HepG2 (cell line): ENCODE measurements around the gene NFE2L3. TPM values are rescaled to one million over a fixed set of nuclear protein-coding genes. Genes with fewer than 3 reads are reported as not detected.
A peak's percentile ranks its signal among the peaks of the same experiment; 100 is the strongest.

Experiments
- ATAC-seq: fragments of 200-7000 bp; cut with Tn5 transposase; 3 replicates; pipeline ENCODE4 v1.9.1; 2020; ENCODE audit warnings: mild to moderate bottlenecking, moderate library complexity
- BruUV-seq: library from RNA; stranded (reverse); fragments of 400-500 nt; replicated peaks from 2 replicates; lab custom pipeline; 2021; lab: Mats Ljungman, UMichigan
- CTCF ChIA-PET: fragments of 300-600 bp; formaldehyde crosslinking; extraction: SDS; loops from one replicate; lab custom pipeline; 2021; ENCODE audit warnings: low total read pairs, inconsistent platforms, low intra/inter-chr PET ratio; lab: Yijun Ruan, JAX
- POLR2A ChIA-PET: fragments of 350-600 bp; sonication (Branson Sonifier 250); formaldehyde crosslinking; loops from one replicate; lab custom pipeline; 2020; ENCODE audit warnings: antibody characterized with exemption, inconsistent platforms; lab: Yijun Ruan, JAX
- DNase-seq: peaks from one replicate; pipeline ENCODE4 v3.0.0-alpha.2; 2015; ENCODE audit warnings: low spot score
- FAIRE-seq: peaks from 3 replicates; lab custom pipeline; 2011; peaks lifted over from hg19 to GRCh38; lab: Jason Lieb, UNC
- H2AFZ ChIP-seq: one replicate; pipeline ENCODE4 v1.6.1; 2011; ENCODE audit warnings: low read length, inconsistent platforms
- H3K27ac ChIP-seq: fragments of 300-600 bp; 3 replicates; pipeline ENCODE4 v1.8.0; 2011; ENCODE audit warnings: mixed run types, mild to moderate bottlenecking, mixed read lengths, low read length, inconsistent platforms; ENCODE audit not compliant: insufficient read depth; ENCODE audit errors: extremely low read length
- H3K27me3 ChIP-seq, 2 experiments: fragments of 200-600 bp in 1 of 2; 2 replicates in 1 of 2; 3 replicates in 1 of 2; pipeline versions ENCODE4 v1.6.0 to v1.8.0; 2011; ENCODE audit warnings: low read length in 2 of 2, mild to moderate bottlenecking in 2 of 2, moderate library complexity in 2 of 2, inconsistent platforms in 1 of 2; ENCODE audit not compliant: insufficient read depth in 2 of 2, control insufficient read depth in 1 of 2
- H3K36me3 ChIP-seq, 2 experiments: fragments of 200-600 bp in 1 of 2; replicated peaks in 1 of 2; 2 replicates in 1 of 2; 3 replicates in 1 of 2; pipeline versions ENCODE4 v1.5.1 to v1.8.0; 2011; ENCODE audit warnings: low read length in 2 of 2, inconsistent platforms in 1 of 2; ENCODE audit not compliant: insufficient read depth in 2 of 2, control insufficient read depth in 1 of 2
- H3K4me1 ChIP-seq: 2 replicates; pipeline ENCODE4 v1.5.1; 2012; ENCODE audit warnings: low read length, inconsistent platforms; ENCODE audit not compliant: insufficient read depth
- H3K4me2 ChIP-seq: 2 replicates; pipeline ENCODE4 v1.6.0; 2011; ENCODE audit warnings: low read depth, low read length, inconsistent platforms
- H3K4me3 ChIP-seq, 3 experiments: fragments of 200-600 bp in 1 of 3; sonication (generic), shearing (Covaris generic) in 1 of 3; replicated peaks in 1 of 3; 2 replicates each; pipeline ENCODE4 v1.5.1; 2011 to 2016; ENCODE audit warnings: low read length in 3 of 3, inconsistent platforms in 2 of 3, low read depth in 2 of 3, mild to moderate bottlenecking in 2 of 3, control low read depth in 1 of 3, mixed read lengths in 1 of 3; ENCODE audit not compliant: insufficient read depth in 1 of 3
- H3K79me2 ChIP-seq: one replicate; pipeline ENCODE4 v1.6.1; 2011; ENCODE audit warnings: low read length, inconsistent platforms; ENCODE audit not compliant: insufficient read depth
- H3K9ac ChIP-seq: 2 replicates; pipeline ENCODE4 v1.6.0; 2011; ENCODE audit warnings: mild to moderate bottlenecking, low read depth, low read length, inconsistent platforms; ENCODE audit not compliant: insufficient read depth
- H3K9me3 ChIP-seq: 2 replicates; pipeline ENCODE4 v1.5.1; 2012; ENCODE audit warnings: mild to moderate bottlenecking, low read length
- H4K20me1 ChIP-seq: 2 replicates; pipeline ENCODE4 v1.6.0; 2011; ENCODE audit warnings: inconsistent platforms, mild to moderate bottlenecking, low read length, moderate library complexity; ENCODE audit not compliant: insufficient read depth
- BHLHE40 ChIP-seq: IDR thresholded peaks from 2 replicates; pipeline ENCODE4 v1.6.1; 2011; ENCODE audit warnings: low read length, improper control_type of control experiment
- BRF2 ChIP-seq: sonication (generic); formaldehyde crosslinking; IDR thresholded peaks from 2 replicates; pipeline ENCODE4 v1.8.1; 2022; ENCODE audit warnings: mild to moderate bottlenecking, missing genetic modification reagents
- CCDC6 ChIP-seq: sonication (generic); formaldehyde crosslinking; IDR thresholded peaks from 2 replicates; pipeline ENCODE4 v1.8.1; 2022; ENCODE audit warnings: mild to moderate bottlenecking, missing genetic modification reagents, moderate library complexity
- ELF1 ChIP-seq: sonication (generic); formaldehyde crosslinking; IDR thresholded peaks from 2 replicates; pipeline ENCODE4 v1.4.0; 2020; ENCODE audit warnings: missing genetic modification reagents
- ELK4 ChIP-seq: sonication (generic); formaldehyde crosslinking; IDR thresholded peaks from 2 replicates; pipeline ENCODE4 v1.9.0; 2021; ENCODE audit warnings: missing genetic modification reagents, borderline replicate concordance
- HMG20B ChIP-seq: conservative IDR thresholded peaks from 2 replicates; pipeline ENCODE4 v1.6.1; 2016; ENCODE audit warnings: missing genetic modification reagents, missing compliant biosample characterization
- NCOA2 ChIP-seq: sonication (generic); formaldehyde crosslinking; IDR thresholded peaks from 2 replicates; pipeline ENCODE4 v1.8.0; 2022; ENCODE audit warnings: inconsistent platforms
- NR2F1 ChIP-seq, 2 experiments: fragments of 450-650 bp in 1 of 2; formaldehyde crosslinking in 1 of 2; IDR thresholded peaks; 2 replicates each; pipeline versions ENCODE4 v1.5.0 to v1.6.1; 2016 to 2020; ENCODE audit warnings: mild to moderate bottlenecking in 1 of 2, missing compliant biosample characterization in 1 of 2, missing genetic modification reagents in 1 of 2, moderate library complexity in 1 of 2
- PAF1 ChIP-seq: IDR thresholded peaks from 2 replicates; pipeline ENCODE4 v1.6.1; 2016; ENCODE audit warnings: missing genetic modification reagents, missing compliant biosample characterization
- POLR2A ChIP-seq, 2 experiments: IDR thresholded peaks; 2 replicates each; pipeline ENCODE4 v1.6.1; 2011; ENCODE audit warnings: low read depth in 2 of 2, low read length in 2 of 2, mild to moderate bottlenecking in 1 of 2, moderate library complexity in 1 of 2; ENCODE audit not compliant: insufficient read depth in 1 of 2
- POLR2AphosphoS5 ChIP-seq: IDR thresholded peaks from 2 replicates; pipeline ENCODE4 v1.6.1; 2012; ENCODE audit warnings: low read depth, low read length
- POLR2G ChIP-seq: fragments of 200-400 bp; formaldehyde crosslinking; IDR thresholded peaks from 2 replicates; pipeline ENCODE4 v1.6.1; 2018; ENCODE audit warnings: mild to moderate bottlenecking, low read depth, low read length, moderate library complexity
- SNRNP70 ChIP-seq: fragments of 200-400 bp; formaldehyde crosslinking; IDR thresholded peaks from 2 replicates; pipeline ENCODE4 v1.6.1; 2017; ENCODE audit warnings: mild to moderate bottlenecking, low read depth, low read length, moderate library complexity
- SSRP1 ChIP-seq: IDR thresholded peaks from 2 replicates; pipeline ENCODE4 v1.6.1; 2016; ENCODE audit warnings: control low read depth
- ZNF484 ChIP-seq: sonication (generic); formaldehyde crosslinking; IDR thresholded peaks from 2 replicates; pipeline ENCODE4 v1.5.1; 2020; ENCODE audit warnings: mild to moderate bottlenecking, low read depth, missing genetic modification reagents, borderline replicate concordance
- ZNF546 ChIP-seq: sonication (generic); formaldehyde crosslinking; conservative IDR thresholded peaks from 2 replicates; pipeline ENCODE4 v1.8.1; 2023; ENCODE audit warnings: mild to moderate bottlenecking, missing genetic modification reagents
- ZNF562 ChIP-seq: sonication (generic); formaldehyde crosslinking; IDR thresholded peaks from 2 replicates; pipeline ENCODE4 v1.8.0; 2022; ENCODE audit warnings: missing genetic modification reagents, borderline replicate concordance
- ZNF616 ChIP-seq: sonication (generic); formaldehyde crosslinking; IDR thresholded peaks from 2 replicates; pipeline ENCODE4 v1.5.0; 2020; ENCODE audit warnings: low read depth, mild to moderate bottlenecking, missing genetic modification reagents
- ZNF670 ChIP-seq: sonication (generic); formaldehyde crosslinking; IDR thresholded peaks from 2 replicates; pipeline ENCODE4 v1.8.0; 2022; ENCODE audit warnings: mild to moderate bottlenecking, missing genetic modification reagents, borderline replicate concordance
- ZNF724P ChIP-seq: sonication (generic); formaldehyde crosslinking; IDR thresholded peaks from 2 replicates; pipeline ENCODE4 v1.8.0; 2022; ENCODE audit warnings: missing genetic modification reagents, borderline replicate concordance
- ZNF776 ChIP-seq: sonication (generic); formaldehyde crosslinking; IDR thresholded peaks from 2 replicates; pipeline ENCODE4 v1.4.0; 2020; ENCODE audit warnings: mild to moderate bottlenecking, missing genetic modification reagents
- WGBS: methylation state at CpG from one replicate; pipeline ENCODE4 v1.1.6; 2017; ENCODE audit warnings: low lambda C conversion rate; 5-methylcytosine and 5-hydroxymethylcytosine counted together
- in situ Hi-C: cut with HindIII; loops from 2 replicates; pipeline ENCODE4 v1.10.0; 2017; ENCODE audit warnings: low pct_unique_long_range_greater_than_20kb; ENCODE audit not compliant: extremely low pct_ligation_motif_present
- intact Hi-C: fragments of 100-400 bp; cut with micrococcal nuclease; formaldehyde crosslinking; loops from one replicate; pipeline ENCODE4 v1.10.0; 2022; ENCODE audit not compliant: unreplicated experiment
- polyA plus RNA-seq, 8 experiments: library from polyadenylated mRNA; depleted of rRNA in 3 of 8; stranded (reverse) in 7 of 8; unstranded in 1 of 8; fragments of >200 nt; fragmentation: Illumina TruSeq in 4 of 8; extraction: Trizol in 4 of 8; gene quantifications; 2 replicates each; pipeline versions ENCODE4 v1.2.1 to v1.2.3, GENCODE V29; 2011 to 2016; ENCODE audit warnings: low read depth in 4 of 8, missing spikeins in 1 of 8, mixed read lengths in 1 of 8; ENCODE audit not compliant: insufficient read depth in 1 of 8
- total RNA-seq, 5 experiments: library from RNA; depleted of rRNA; stranded (reverse); fragments of >200 nt; fragmentation: Illumina TruSeq; extraction: Trizol; gene quantifications; 2 replicates each; pipeline ENCODE4 v1.2.3, GENCODE V29; 2016; ENCODE audit warnings: low read depth in 1 of 5

Gene NFE2L3
- total and polyA plus RNA-seq, 2 of the 13 experiments (the other 11 are each of a cell fraction or from before 2014, with no cell fraction given): 11.4 to 19.4 TPM

- TF ChIP-seq ZNF724P (no peak), ZNF776 (CRISPR knock-in tag) (no peak), CCDC6 (CRISPR knock-in tag) (0 out of 2 replicates have a peak, but pooled peaks have one; percentile 26), ZNF616 (CRISPR knock-in tag) (no peak)
Observed at GRCh38 chr7:26187380-26188205, 35.6 kb downstream of the NFE2L3 start (continued).

- BruUV-seq: no TSS peak
- H3K9ac ChIP-seq: no peak overlapping the region
- CTCF ChIA-PET: no interaction called here
- no peak overlapping the region for H2AFZ ChIP-seq
- H3K27me3 ChIP-seq: no peaks in the 10 kb centered on the region
- FAIRE-seq (no peak), DNase-seq (no peak), ATAC-seq (peak; percentile 1)
- POLR2A ChIA-PET: interaction anchor here (1.2 to 3.4 kb wide), 6 partner anchors 9 to 36 kb away, joined by 4 to 40 read pairs (median 10); partner anchors contain the start of genes CBX3, HNRNPA2B1 and NFE2L3
- H3K79me2 ChIP-seq: peaks cover 6% of the 10 kb centered on the region
- intact Hi-C loops (no loop called here), in situ Hi-C loops (loop anchor here (10.0 kb wide), 1 partner anchor 94 kb away; no protein-coding TSS in a partner anchor)
- no peak overlapping the region for H3K27ac ChIP-seq
- no peaks in the 10 kb centered on the region for H3K9me3 ChIP-seq
- peaks cover 20% of the 10 kb centered on the region for H3K4me1 ChIP-seq
- H3K36me3 ChIP-seq: peaks cover 10 to 36% of the 10 kb centered on the region in 2 experiments
- WGBS: 94% methylated on average over 9 of the region's 9 CpGs
- H3K4me2 ChIP-seq: no peak overlapping the region
- H3K4me3 ChIP-seq: no peak overlapping the region
- H4K20me1 ChIP-seq: peaks cover 69% of the 10 kb centered on the region
- TF ChIP-seq ZNF670 (CRISPR knock-in tag) (no peak), NR2F1 (CRISPR knock-in tag; IDR thresholded peaks at IDR 0.05) (peak in 1 of 2 experiments; percentile 36; a peak in 1 of 4 replicates), NCOA2 (CRISPR knock-in tag) (0 out of 2 replicates have a peak, but pooled peaks have one; percentile 7), BRF2 (CRISPR knock-in tag) (peak; percentile 43; the same call in 1 of the 2 replicates), ELF1 (CRISPR knock-in tag) (no peak), SNRNP70 (0 out of 2 replicates have a peak, but pooled peaks have one; percentile 54), POLR2AphosphoS5 (peak; percentile 45; the same call in 1 of the 2 replicates), POLR2G (peak; percentile 66), BHLHE40 (no peak), ZNF546 (CRISPR knock-in tag) (no peak), POLR2A (IDR thresholded peaks at IDR 0.05; ENCODE audit: insufficient read depth in 1 of 2, low read depth in 2 of 2, low read length in 2 of 2) (peak; percentile 37 to 49; a peak in 1 of 4 replicates), HMG20B (CRISPR knock-in tag) (no peak), PAF1 (CRISPR knock-in tag) (peak; percentile 71), SSRP1 (peak; percentile 62; the same call in 1 of the 2 replicates), ZNF484 (CRISPR knock-in tag) (no peak), ZNF562 (CRISPR knock-in tag) (peak; percentile 25; the same call in 1 of the 2 replicates), ELK4 (CRISPR knock-in tag) (no peak)
Observed at GRCh38 chr7:26188206-26188956, 36.4 kb downstream of the NFE2L3 start.
